Nephron progenitor cell (in vitro differentiated cells): ENCODE data around the gene OR2AJ1.

Source experiments
- DNase-seq: peaks from one replicate; pipeline ENCODE4 v3.0.0; 2021
- H3K27ac Mint-ChIP-seq: 2 replicates; pipeline ENCODE4 v1.8.0; 2021; ENCODE audit warnings: mild to moderate bottlenecking, moderate library complexity, mixed read lengths
- H3K27me3 Mint-ChIP-seq: 2 replicates; pipeline ENCODE4 v1.8.0; 2021; ENCODE audit warnings: mild to moderate bottlenecking, low read depth, mixed read lengths; ENCODE audit not compliant: poor library complexity
- H3K36me3 Mint-ChIP-seq: 2 replicates; pipeline ENCODE4 v1.8.0; 2021; ENCODE audit warnings: low read depth, mixed read lengths
- H3K4me1 Mint-ChIP-seq: 2 replicates; pipeline ENCODE4 v1.8.0; 2021; ENCODE audit warnings: mixed read lengths
- H3K4me3 Mint-ChIP-seq: 2 replicates; pipeline ENCODE4 v1.8.0; 2021; ENCODE audit warnings: mild to moderate bottlenecking, moderate library complexity, mixed read lengths
- H3K9me3 Mint-ChIP-seq: 2 replicates; pipeline ENCODE4 v1.8.0; 2021; ENCODE audit warnings: mild to moderate bottlenecking, moderate library complexity, mixed read lengths
- TF ChIP-seq, protein P1 (sequence below): fragments of 200-600 bp; sonication (generic); IDR thresholded peaks from 2 replicates; pipeline ENCODE4 v1.5.0; 2021; ENCODE audit warnings: antibody characterized with exemption

OR2AJ1 gene

DNA sequence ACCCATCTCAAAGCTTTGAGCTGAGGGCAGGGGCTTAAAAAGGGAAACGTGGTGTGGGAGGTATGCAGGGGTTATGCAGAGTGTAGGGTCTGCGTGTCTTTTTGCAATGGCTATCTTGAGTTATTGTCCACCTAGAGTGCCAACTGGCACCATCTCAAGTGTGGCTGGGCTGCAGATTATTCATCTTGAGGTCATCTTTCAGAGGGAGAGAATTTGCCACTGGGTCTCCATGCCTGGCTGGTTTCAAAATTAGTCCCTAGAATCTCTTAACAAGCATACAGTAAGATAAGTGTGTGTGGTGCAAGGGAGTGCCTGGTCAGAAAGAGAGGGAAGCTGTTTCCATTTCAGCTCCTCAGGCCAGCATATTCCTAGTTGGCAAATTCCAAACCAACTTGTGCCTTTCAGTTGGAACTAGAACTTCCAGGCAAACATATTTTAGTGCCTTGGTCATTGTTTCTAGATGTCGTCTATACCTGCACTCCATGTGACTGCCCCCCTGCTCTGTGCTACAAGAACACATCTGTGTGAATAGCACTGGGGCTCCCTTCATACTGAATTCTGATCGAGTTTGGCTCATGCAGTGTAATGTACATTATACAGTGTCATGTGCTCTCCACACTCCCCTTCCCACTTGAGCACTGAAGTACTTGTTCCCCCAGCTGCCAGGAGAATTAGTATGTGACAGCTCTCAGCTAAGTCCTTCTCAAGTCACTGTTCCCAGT, 9.6 kb upstream of the OR2AJ1 start:
- Mint-ChIP-seq H3K27me3 (peaks cover 3% of the 10 kb centered on the region), H3K9me3 (peaks cover 59% of the 10 kb centered on the region), H3K27ac (no peak overlapping the region), H3K4me3 (no peak overlapping the region), H3K36me3 (no peaks in the 10 kb centered on the region), H3K4me1 (no peaks in the 10 kb centered on the region)
- DNase-seq: no peak
- TF ChIP-seq, protein P1, sequence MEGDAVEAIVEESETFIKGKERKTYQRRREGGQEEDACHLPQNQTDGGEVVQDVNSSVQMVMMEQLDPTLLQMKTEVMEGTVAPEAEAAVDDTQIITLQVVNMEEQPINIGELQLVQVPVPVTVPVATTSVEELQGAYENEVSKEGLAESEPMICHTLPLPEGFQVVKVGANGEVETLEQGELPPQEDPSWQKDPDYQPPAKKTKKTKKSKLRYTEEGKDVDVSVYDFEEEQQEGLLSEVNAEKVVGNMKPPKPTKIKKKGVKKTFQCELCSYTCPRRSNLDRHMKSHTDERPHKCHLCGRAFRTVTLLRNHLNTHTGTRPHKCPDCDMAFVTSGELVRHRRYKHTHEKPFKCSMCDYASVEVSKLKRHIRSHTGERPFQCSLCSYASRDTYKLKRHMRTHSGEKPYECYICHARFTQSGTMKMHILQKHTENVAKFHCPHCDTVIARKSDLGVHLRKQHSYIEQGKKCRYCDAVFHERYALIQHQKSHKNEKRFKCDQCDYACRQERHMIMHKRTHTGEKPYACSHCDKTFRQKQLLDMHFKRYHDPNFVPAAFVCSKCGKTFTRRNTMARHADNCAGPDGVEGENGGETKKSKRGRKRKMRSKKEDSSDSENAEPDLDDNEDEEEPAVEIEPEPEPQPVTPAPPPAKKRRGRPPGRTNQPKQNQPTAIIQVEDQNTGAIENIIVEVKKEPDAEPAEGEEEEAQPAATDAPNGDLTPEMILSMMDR: no peak

DNA sequence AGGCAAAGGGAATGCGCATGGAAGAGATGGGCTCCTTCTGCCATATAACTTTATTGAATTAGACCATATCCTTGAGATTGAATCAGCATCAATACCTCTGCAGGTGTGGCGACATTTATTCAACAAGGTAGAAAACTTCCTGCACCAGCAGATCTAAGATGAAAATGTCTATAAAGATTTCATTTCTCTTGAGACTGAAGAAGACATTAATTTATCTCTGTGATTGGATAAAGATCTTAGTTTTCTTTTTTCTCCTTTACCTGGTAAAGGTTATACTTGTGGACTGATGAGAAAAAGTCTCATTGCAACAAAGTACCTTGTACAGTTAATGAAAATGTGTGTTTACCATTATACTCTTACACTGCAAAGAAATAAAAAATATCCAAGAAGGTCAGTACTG, 4.7 kb upstream of the OR2AJ1 start, which contains the start of gene OR2T8:
OR2T8 (plus strand) TSS at position 301 of the 400 bp plus-strand sequence. CDS start 766 bp downstream, outside the sequence.
- no peak within 1 kb of the TSS for H3K27ac Mint-ChIP-seq
- H3K36me3 Mint-ChIP-seq: no peaks in the 10 kb centered on the region
- H3K27me3 Mint-ChIP-seq: peaks cover 3% of the 10 kb centered on the region
- TF ChIP-seq, protein P1: no peak
- no peak within 1 kb of the TSS for H3K4me3 Mint-ChIP-seq
- H3K9me3 Mint-ChIP-seq: peaks cover 38% of the 10 kb centered on the region
- no peaks in the 10 kb centered on the region for H3K4me1 Mint-ChIP-seq
- DNase-seq: no peak

DNA sequence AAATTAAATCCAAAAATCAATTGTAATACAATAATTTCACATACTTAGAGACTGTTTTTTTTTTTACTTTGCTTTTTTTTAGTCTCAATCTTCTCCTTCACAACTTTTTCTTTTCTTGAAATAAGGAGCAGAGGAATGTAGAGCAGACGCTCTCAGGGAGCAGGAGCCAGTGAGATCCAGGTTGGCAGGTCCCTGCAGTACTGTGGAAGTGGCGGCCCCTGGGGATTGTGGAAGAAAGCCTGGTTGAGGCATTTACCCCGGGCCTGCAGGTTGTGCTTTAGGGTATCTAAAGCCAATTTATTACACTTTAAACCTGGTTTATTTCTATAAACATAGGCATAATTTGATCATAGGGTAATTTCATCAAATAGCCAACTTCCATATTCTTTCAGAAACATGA, 748 bp upstream of the OR2AJ1 start:
- no peak overlapping the region for H3K4me3 Mint-ChIP-seq
- peaks cover 3% of the 10 kb centered on the region for H3K27me3 Mint-ChIP-seq
- H3K4me1 Mint-ChIP-seq: no peaks in the 10 kb centered on the region
- peaks cover 38% of the 10 kb centered on the region for H3K9me3 Mint-ChIP-seq
- DNase-seq: no peak
- H3K36me3 Mint-ChIP-seq: no peaks in the 10 kb centered on the region
- no peak overlapping the region for H3K27ac Mint-ChIP-seq
- TF ChIP-seq, protein P1: no peak

DNA sequence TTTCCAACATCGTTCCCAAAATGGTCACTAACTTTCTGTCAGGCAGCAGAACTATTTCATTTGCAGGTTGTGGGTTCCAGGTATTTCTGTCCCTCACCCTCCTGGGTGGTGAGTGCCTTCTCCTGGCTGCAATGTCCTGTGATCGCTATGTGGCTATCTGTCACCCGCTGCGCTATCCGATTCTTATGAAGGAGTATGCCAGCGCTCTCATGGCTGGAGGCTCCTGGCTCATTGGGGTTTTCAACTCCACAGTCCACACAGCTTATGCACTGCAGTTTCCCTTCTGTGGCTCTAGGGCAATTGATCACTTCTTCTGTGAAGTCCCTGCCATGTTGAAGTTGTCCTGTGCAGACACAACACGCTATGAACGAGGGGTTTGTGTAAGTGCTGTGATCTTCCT, 9.3 kb downstream of the OR2AJ1 start:
- DNase-seq: no peak
- H3K9me3 Mint-ChIP-seq: peaks cover 45% of the 10 kb centered on the region
- no peaks in the 10 kb centered on the region for H3K4me1 Mint-ChIP-seq
- TF ChIP-seq, protein P1: no peak
- peaks cover 9% of the 10 kb centered on the region for H3K27me3 Mint-ChIP-seq
- no peak overlapping the region for H3K4me3 Mint-ChIP-seq
- no peaks in the 10 kb centered on the region for H3K36me3 Mint-ChIP-seq
- H3K27ac Mint-ChIP-seq: no peak overlapping the region

DNA sequence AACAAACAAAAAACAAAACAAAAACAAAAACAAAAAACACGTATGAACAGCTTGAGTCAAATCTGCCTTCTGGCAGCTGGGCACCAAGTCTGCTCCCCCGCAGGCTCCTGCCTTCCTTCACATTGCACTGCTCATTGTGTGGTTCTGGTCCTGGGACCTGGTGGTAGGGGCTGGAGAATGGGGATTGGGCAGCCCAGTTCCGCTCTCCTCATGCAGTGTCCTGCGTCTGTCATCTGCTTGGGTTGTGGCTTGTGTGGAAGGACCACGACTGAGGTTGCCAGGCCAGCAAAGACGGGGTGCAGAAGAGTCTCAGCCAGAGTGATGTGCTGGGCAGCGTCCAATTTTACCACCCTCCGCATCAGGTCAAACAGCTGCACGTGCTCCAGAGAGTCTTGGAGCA, 11.1 kb downstream of the OR2AJ1 start:
- no peak overlapping the region for H3K27ac Mint-ChIP-seq
- TF ChIP-seq, protein P1: no peak
- no peaks in the 10 kb centered on the region for H3K36me3 Mint-ChIP-seq
- H3K9me3 Mint-ChIP-seq: peaks cover 36% of the 10 kb centered on the region
- no peak overlapping the region for H3K4me3 Mint-ChIP-seq
- no peak for DNase-seq
- no peaks in the 10 kb centered on the region for H3K4me1 Mint-ChIP-seq
- peaks cover 13% of the 10 kb centered on the region for H3K27me3 Mint-ChIP-seq

DNA sequence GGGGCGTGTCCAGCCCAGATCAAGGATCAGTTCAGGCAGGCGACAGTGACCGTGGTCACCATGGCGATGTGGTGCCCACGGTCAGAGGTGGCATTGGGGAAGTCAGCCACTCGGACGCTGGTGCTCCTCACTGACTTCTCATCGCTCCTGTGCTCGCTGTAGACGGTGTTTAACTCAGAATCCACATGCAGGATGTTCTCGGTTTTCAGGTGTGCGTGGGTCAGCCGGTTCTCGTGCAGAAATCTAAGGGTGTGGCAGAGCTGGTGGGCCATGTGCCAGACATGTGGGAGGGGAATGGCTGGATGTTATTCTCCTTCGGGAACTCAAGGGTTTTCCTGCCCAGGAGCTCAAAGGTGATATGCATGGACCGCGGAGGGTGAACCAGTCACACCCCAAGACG, 11.7 kb downstream of the OR2AJ1 start:
- no peak overlapping the region for H3K27ac Mint-ChIP-seq
- H3K4me3 Mint-ChIP-seq: no peak overlapping the region
- no peaks in the 10 kb centered on the region for H3K4me1 Mint-ChIP-seq
- no peaks in the 10 kb centered on the region for H3K36me3 Mint-ChIP-seq
- TF ChIP-seq, protein P1: no peak
- no peak for DNase-seq
- H3K27me3 Mint-ChIP-seq: peaks cover 14% of the 10 kb centered on the region
- H3K9me3 Mint-ChIP-seq: peaks cover 36% of the 10 kb centered on the region
